Pancreas (tissue), 10 donors: Measurements from ENCODE around the gene SAMD1. TPM values are rescaled to one million over a fixed set of nuclear protein-coding genes. Genes with fewer than 3 reads are reported as not detected.

Experiments
- ATAC-seq, 4 donors: fragments of 200-7000 bp; cut with Tn5 transposase; one replicate each; pipeline versions ENCODE4 v1.8.0 to v1.9.1; 2020; ENCODE audit warnings: mild to moderate bottlenecking in 4 of 4, moderate library complexity in 4 of 4
- DNase-seq, 6 donors: peaks; one replicate each; pipeline ENCODE4 v3.0.0-alpha.2; 2020
- FAIRE-seq: peaks from 2 replicates; lab custom pipeline; 2012; peaks lifted over from hg19 to GRCh38; lab: Jason Lieb, UNC
- H3K27ac ChIP-seq, 4 donors: fragments of 200-600 bp; sonication (generic); 1 replicate in 3 of 4; 2 replicates in 1 of 4; pipeline versions ENCODE4 v1.5.0 to v1.8.0; 2020
- H3K27me3 ChIP-seq, 4 donors: fragments of 200-600 bp; one replicate each; pipeline ENCODE4 v1.8.0; 2021
- H3K36me3 ChIP-seq, 3 donors: fragments of 200-600 bp; sonication (generic) in 1 of 3; one replicate each; pipeline versions ENCODE4 v1.5.0 to v1.8.0; 2020 to 2021
- H3K4me1 ChIP-seq, 3 donors: fragments of 200-600 bp; one replicate each; pipeline ENCODE4 v1.8.0; 2021
- H3K4me3 ChIP-seq, 4 donors: fragments of 200-600 bp; sonication (generic) in 2 of 4; one replicate each; pipeline versions ENCODE4 v1.5.0 to v1.8.0; 2020 to 2021
- H3K9me3 ChIP-seq, 4 donors: fragments of 200-600 bp; one replicate each; pipeline ENCODE4 v1.8.0; 2021
- WGBS, 2 donors: extraction: QIAGEN DNeasy Blood & Tissue Kit; methylation state at CpG; one replicate each; pipeline ENCODE4 v1.1.7; 2013; 5-methylcytosine and 5-hydroxymethylcytosine counted together
- intact Hi-C, 3 donors: fragments of 100-400 bp; cut with DNase I; formaldehyde crosslinking; loops; one replicate each; pipeline versions ENCODE4 v1.11.1 to v1.14.2; 2022
- polyA plus RNA-seq, 2 donors: library from polyadenylated mRNA; stranded (reverse); fragments of 200-250 nt; gene quantifications; one replicate each; pipeline ENCODE4 v1.2.3, GENCODE V29; 2013
- total RNA-seq, 6 donors: library from RNA; stranded (reverse); fragmentation: NEBNext Ultra II Directional in 4 of 6; extraction: Animal tissue kit (Norgen Biotek cat#: 25700) in 4 of 6; gene quantifications; one replicate each; pipeline versions ENCODE4 v1.2.1 to v1.2.4, GENCODE V29; 2021 to 2023
- TF ChIP-seq, protein P1 (sequence below), 4 donors: fragments of 200-600 bp; sonication (generic) in 3 of 4; IDR thresholded peaks; one replicate each; pipeline versions ENCODE4 v1.5.0 to v1.8.0; 2021; ENCODE audit warnings: antibody characterized with exemption in 4 of 4
- donor health status: healthy with polysubstance abuse.
- donor health status: DM: no; HTN: no; CAD: no; lungs with moderate emphysema.
- donor health status: DM: no; HTN: no; CAD: no.
- donor health status: control.
- donor health status: control.
- donor health status: Bipolar disorder and iron deficiency.
- donor health status: DM: yes; HTN: yes; CAD: no.
- donor health status: DM: no; HTN: no; CAD: no.
- donor health status: DM: no; HTN: no; CAD: no.
- donor health status: DM: yes; HTN: yes; CAD: no.

The SAMD1 gene
- total and polyA plus RNA-seq, 8 donors, result 7.9 to 24.3 (median 16.9) TPM

DNA sequence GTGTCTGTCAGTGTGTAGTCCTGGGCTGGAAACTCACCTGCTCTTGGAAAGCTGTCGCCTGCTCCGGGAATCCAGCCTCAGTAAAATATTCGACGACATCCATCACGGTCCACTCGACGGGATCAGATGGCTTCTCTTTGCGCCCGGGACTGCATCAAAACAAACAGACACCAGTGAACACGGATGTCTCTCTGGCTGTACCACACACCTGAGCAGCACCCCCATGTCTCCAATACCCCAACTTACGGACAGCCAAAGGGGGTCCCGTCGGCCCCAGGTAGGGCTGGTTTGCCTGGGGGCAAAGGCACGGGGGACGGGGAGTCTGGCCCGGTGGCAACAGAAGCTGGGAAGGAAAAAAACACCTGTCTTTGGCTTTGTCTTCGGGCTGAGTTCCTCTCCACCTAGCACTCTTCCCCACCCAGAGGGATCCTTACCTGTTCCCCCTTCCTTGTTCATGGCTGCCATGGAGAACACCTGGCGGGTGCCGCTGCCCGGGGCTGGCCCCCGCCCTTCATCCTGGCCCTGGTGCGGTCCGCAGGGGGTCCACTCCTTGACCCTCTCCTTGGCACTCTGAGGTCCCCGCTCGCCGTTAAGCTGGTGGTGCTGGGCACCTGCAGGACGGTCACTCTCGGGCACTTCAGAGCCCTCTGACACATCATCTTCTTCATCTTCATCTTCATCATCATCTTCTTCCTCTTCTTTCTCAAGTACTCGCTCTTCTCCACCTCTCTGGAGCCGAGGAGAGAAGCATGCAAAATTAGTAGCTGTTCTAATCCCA lies 1.7 kb downstream of the SAMD1 start:
- WGBS, 2 donors, result 87 to 91% methylated on average over 30 of the region's 30 CpGs
- Histone ChIP-seq H3K9me3 (no peaks in the 10 kb centered on the region), H3K4me1 (peaks cover 0 to 3% (median 0%) of the 10 kb centered on the region in 3 donors), H3K4me3 (peak overlapping the region in 2 of 4 donors; percentile 79 to 90), H3K36me3 (no peaks in the 10 kb centered on the region), H3K27ac (no peak overlapping the region), H3K27me3 (no peaks in the 10 kb centered on the region)
- intact Hi-C loops, result no loop called here
- TF ChIP-seq, protein P1, sequence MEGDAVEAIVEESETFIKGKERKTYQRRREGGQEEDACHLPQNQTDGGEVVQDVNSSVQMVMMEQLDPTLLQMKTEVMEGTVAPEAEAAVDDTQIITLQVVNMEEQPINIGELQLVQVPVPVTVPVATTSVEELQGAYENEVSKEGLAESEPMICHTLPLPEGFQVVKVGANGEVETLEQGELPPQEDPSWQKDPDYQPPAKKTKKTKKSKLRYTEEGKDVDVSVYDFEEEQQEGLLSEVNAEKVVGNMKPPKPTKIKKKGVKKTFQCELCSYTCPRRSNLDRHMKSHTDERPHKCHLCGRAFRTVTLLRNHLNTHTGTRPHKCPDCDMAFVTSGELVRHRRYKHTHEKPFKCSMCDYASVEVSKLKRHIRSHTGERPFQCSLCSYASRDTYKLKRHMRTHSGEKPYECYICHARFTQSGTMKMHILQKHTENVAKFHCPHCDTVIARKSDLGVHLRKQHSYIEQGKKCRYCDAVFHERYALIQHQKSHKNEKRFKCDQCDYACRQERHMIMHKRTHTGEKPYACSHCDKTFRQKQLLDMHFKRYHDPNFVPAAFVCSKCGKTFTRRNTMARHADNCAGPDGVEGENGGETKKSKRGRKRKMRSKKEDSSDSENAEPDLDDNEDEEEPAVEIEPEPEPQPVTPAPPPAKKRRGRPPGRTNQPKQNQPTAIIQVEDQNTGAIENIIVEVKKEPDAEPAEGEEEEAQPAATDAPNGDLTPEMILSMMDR (IDR thresholded peaks at IDR 0.05), result no peak
- FAIRE-seq (no peak), DNase-seq (peak in 1 of 6 donors; percentile 75), ATAC-seq (no peak)

DNA sequence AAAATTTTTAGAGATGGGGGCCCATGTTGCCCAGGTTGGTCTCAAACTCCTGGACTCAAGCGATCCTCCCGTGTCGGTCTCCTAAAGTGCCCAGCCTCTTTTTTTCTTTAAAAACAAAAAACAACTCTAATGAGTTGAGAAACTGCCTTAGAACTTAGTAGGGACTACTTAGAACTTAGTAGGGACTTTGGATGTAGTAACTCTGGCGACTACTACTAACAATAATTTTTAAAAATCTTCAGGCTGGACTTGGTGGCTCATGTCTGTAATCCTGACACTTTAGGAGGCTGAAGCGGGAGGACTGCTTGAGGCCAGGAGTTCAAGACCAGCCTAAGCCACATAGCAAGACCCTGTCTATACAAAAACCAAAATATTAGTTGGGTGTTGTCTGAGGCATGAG lies 4.5 kb downstream of the SAMD1 start:
- ATAC-seq (no peak), DNase-seq (no peak), FAIRE-seq (no peak)
- Histone ChIP-seq H3K27ac (no peak overlapping the region), H3K4me3 (no peak overlapping the region), H3K27me3 (no peaks in the 10 kb centered on the region), H3K9me3 (no peaks in the 10 kb centered on the region), H3K36me3 (no peaks in the 10 kb centered on the region), H3K4me1 (peaks cover 0 to 11% (median 0%) of the 10 kb centered on the region in 3 donors)
- 86 to 89% methylated on average over 5 of the region's 5 CpGs for WGBS, 2 donors
- intact Hi-C loops, result no loop called here
- TF ChIP-seq, protein P1 (IDR thresholded peaks at IDR 0.05), result no peak

DNA sequence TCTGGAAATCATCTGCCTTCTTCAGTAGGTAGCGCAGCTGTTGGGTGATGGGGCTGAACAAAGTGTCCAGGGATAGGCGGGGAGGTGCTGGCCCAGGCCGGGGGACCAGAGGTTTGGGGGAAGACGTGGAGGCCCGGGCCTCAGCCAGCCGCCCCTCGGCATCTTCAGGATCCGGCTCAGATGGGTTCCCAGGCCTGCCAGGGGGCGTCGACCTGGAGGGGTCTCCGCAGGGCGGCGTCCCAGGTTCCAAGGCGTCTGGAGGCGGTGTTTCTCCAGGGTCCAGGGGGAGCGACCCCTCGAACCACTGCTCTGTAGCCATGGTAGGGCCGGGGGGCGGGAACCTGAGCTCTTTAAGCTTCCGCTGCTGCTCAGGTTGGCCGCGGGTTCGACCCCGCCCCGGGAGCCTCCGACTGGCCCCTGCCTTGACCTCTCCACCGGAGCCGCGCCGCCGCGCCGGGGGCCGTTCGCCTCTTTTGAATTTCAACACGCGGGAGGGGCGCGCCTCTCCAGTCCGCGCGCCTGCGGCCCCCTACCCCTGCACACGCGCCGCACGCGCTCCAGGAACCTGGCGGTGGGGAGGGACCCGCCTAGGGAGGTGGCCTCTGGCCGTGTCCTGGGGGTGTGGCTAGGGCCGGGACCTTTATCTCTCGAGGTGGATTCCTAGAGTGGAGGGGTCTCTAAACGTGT lies 5.1 kb downstream of the SAMD1 start, which contains the start of gene C19orf67:
C19orf67 (minus strand) TSS at position 475 of the 687 bp plus-strand sequence; CDS start at position 319, 156 bp downstream.
- no peak for ATAC-seq
- intact Hi-C loops, result no loop called here

DNA sequence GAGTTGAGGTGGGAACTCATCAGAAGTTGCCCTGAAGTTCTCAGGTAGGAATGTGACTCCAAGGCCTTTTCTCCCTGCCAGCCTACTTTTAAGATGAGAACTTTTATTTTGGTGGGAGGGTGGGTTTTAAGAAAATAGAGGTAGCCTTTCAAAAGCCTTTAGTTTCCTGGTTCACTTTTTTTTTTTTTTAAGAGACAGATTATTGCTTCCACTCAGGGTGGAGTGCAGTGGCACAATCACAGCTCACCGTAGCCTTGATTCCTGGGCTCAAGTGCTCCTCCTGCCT lies 7.9 kb downstream of the SAMD1 start:
- Histone ChIP-seq H3K27me3 (no peaks in the 10 kb centered on the region), H3K9me3 (no peaks in the 10 kb centered on the region), H3K36me3 (no peaks in the 10 kb centered on the region), H3K4me3 (peak overlapping the region in 3 of 4 donors; percentile 64 to 84 (median 64)), H3K4me1 (peaks cover 0 to 14% (median 0%) of the 10 kb centered on the region in 3 donors), H3K27ac (peak overlapping the region in 3 of 4 donors; percentile 95 to 96 (median 95))
- DNase-seq (no peak), FAIRE-seq (no peak), ATAC-seq (no peak)
- intact Hi-C loops, result no loop called here
- TF ChIP-seq, protein P1 (IDR thresholded peaks at IDR 0.05), result no peak
- 25 to 69% methylated on average over 1 of the region's 1 CpG for WGBS, 2 donors

More for the DNA sequence above, 5.1 kb downstream of the SAMD1 start, which contains the start of gene C19orf67:
- no peak for FAIRE-seq
- no peaks in the 10 kb centered on the region for H3K27me3 ChIP-seq
- peak in 2 of 6 donors; percentile 47 to 74 for DNase-seq
- H3K27ac ChIP-seq, result no peak within 1 kb of the TSS
- 40 to 46% methylated on average over 51 to 54 of the region's 54 CpGs for WGBS, 2 donors
- no peak within 1 kb of the TSS for H3K4me3 ChIP-seq
- peaks cover 0 to 12% (median 0%) of the 10 kb centered on the region in 3 donors for H3K4me1 ChIP-seq
- TF ChIP-seq, protein P1 (IDR thresholded peaks at IDR 0.05), result no peak
- no peaks in the 10 kb centered on the region for H3K9me3 ChIP-seq
- no peaks in the 10 kb centered on the region for H3K36me3 ChIP-seq
